ENCODE data around the gene ZMIZ2.

DNA sequence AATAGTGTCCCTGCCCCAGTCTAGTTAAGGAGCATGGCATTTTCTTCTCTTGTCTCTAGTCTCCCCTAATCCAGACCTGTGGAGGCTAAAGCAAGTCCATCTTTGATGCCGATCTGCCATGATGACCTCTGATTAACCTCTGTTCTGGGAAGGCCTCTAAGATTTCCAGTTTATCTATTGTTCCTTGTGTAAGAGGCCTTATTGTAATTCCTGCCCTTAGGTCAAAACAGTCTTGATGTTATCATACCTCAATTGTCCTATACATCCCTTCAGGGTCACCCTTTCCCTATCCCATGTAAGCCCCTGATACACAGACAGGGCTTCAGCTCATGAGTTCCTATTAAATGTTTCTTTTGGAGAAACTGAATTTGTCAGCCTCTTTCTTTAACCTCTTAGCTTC lies 4.9 kb upstream of the ZMIZ2 start:
- TF ChIP-seq, protein P1, sequence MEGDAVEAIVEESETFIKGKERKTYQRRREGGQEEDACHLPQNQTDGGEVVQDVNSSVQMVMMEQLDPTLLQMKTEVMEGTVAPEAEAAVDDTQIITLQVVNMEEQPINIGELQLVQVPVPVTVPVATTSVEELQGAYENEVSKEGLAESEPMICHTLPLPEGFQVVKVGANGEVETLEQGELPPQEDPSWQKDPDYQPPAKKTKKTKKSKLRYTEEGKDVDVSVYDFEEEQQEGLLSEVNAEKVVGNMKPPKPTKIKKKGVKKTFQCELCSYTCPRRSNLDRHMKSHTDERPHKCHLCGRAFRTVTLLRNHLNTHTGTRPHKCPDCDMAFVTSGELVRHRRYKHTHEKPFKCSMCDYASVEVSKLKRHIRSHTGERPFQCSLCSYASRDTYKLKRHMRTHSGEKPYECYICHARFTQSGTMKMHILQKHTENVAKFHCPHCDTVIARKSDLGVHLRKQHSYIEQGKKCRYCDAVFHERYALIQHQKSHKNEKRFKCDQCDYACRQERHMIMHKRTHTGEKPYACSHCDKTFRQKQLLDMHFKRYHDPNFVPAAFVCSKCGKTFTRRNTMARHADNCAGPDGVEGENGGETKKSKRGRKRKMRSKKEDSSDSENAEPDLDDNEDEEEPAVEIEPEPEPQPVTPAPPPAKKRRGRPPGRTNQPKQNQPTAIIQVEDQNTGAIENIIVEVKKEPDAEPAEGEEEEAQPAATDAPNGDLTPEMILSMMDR (IDR thresholded peaks at IDR 0.05): no peak
- no peak for TF ChIP-seq EZH2 (IDR thresholded peaks at IDR 0.05; ENCODE audit: borderline replicate concordance, insufficient read depth, low read depth, low read length, poor library complexity, severe bottlenecking)
